K562 (cell line): ENCODE results near the gene RNASE2. TPM values are rescaled to one million over a fixed set of nuclear protein-coding genes. Genes with fewer than 3 reads are reported as not detected.

Source experiments
- ATAC-seq: fragments of 200-7000 bp; cut with Tn5 transposase; 3 replicates; pipeline ENCODE4 v1.9.1; 2020; ENCODE audit warnings: moderate library complexity
- BruUV-seq: library from RNA; stranded (reverse); fragments of 400-500 nt; replicated peaks from 2 replicates; lab custom pipeline; 2021; lab: Mats Ljungman, UMichigan
- CTCF ChIA-PET: fragments of 300-600 bp; formaldehyde crosslinking; extraction: SDS; loops from one replicate; lab custom pipeline; 2021; ENCODE audit warnings: low intra/inter-chr PET ratio; lab: Yijun Ruan, JAX
- POLR2A ChIA-PET: fragments of 300-600, 350-650 bp; sonication (Branson Sonifier 250); formaldehyde crosslinking; extraction: SDS; loops from one replicate; lab custom pipeline; 2021; ENCODE audit warnings: antibody characterized with exemption, inconsistent platforms; lab: Yijun Ruan, JAX
- DNase-seq, 4 experiments: peaks; one replicate each; pipeline versions ENCODE4 v3.0.0 to v3.0.0-alpha.2; 2011 to 2018; ENCODE audit warnings: low spot score in 3 of 4, mixed read lengths in 3 of 4; ENCODE audit errors: extremely low read depth in 1 of 4
- FAIRE-seq: peaks from 2 replicates; lab custom pipeline; 2011; peaks lifted over from hg19 to GRCh38; lab: Jason Lieb, UNC
- H2AFZ ChIP-seq: 2 replicates; pipeline ENCODE4 v1.6.0; 2011; ENCODE audit warnings: low read depth, low read length, control low read depth, inconsistent platforms
- H3K27ac ChIP-seq: fragments of 200-600 bp; 3 replicates; pipeline ENCODE4 v1.8.0; 2011; ENCODE audit warnings: low read depth, mild to moderate bottlenecking, control low read depth, inconsistent platforms, low read length, moderate library complexity, mixed read lengths; ENCODE audit errors: extremely low read depth
- H3K27me3 ChIP-seq, 2 experiments: fragments of 300-600 bp in 1 of 2; 2 replicates in 1 of 2; 3 replicates in 1 of 2; pipeline versions ENCODE4 v1.6.0 to v1.8.0; 2011; ENCODE audit warnings: inconsistent platforms in 2 of 2, low read length in 2 of 2, mild to moderate bottlenecking in 1 of 2, mixed read lengths in 1 of 2, moderate library complexity in 1 of 2; ENCODE audit not compliant: control insufficient read depth in 2 of 2, insufficient read depth in 2 of 2
- H3K36me3 ChIP-seq: fragments of 300-600 bp; 3 replicates; pipeline ENCODE4 v1.8.0; 2011; ENCODE audit warnings: mild to moderate bottlenecking, low read length, inconsistent platforms; ENCODE audit not compliant: control insufficient read depth, insufficient read depth
- H3K4me1 ChIP-seq, 2 experiments: fragments of 200-600 bp in 1 of 2; replicated peaks in 1 of 2; 2 replicates in 1 of 2; 3 replicates in 1 of 2; pipeline versions ENCODE4 v1.5.1 to v1.8.0; 2011; ENCODE audit warnings: inconsistent platforms in 2 of 2, low read length in 2 of 2, mild to moderate bottlenecking in 1 of 2, mixed read lengths in 1 of 2, moderate library complexity in 1 of 2; ENCODE audit not compliant: control insufficient read depth in 2 of 2, insufficient read depth in 2 of 2
- H3K4me2 ChIP-seq: 2 replicates; pipeline ENCODE4 v1.6.1; 2011; ENCODE audit warnings: low read length, control low read depth, inconsistent platforms, mixed read lengths; ENCODE audit not compliant: insufficient read depth
- H3K4me3 ChIP-seq: fragments of 200-600 bp; sonication (generic), shearing (Covaris generic); 2 replicates; pipeline ENCODE4 v1.5.1; 2016; ENCODE audit warnings: control low read depth, inconsistent platforms
- H3K79me2 ChIP-seq: fragments of 200-600 bp; 3 replicates; pipeline ENCODE4 v1.8.0; 2011; ENCODE audit warnings: low read length, inconsistent platforms; ENCODE audit not compliant: control insufficient read depth, insufficient read depth
- H3K9ac ChIP-seq, 2 experiments: 2 replicates each; pipeline versions ENCODE4 v1.6.0 to v1.6.1; 2011; ENCODE audit warnings: low read depth in 2 of 2, low read length in 2 of 2, control low read depth in 1 of 2, inconsistent platforms in 1 of 2, mild to moderate bottlenecking in 1 of 2, mixed read lengths in 1 of 2; ENCODE audit not compliant: insufficient read depth in 1 of 2
- H3K9me1 ChIP-seq: one replicate; pipeline ENCODE4 v1.6.0; 2011; ENCODE audit warnings: inconsistent platforms, mild to moderate bottlenecking, low read length, moderate library complexity; ENCODE audit not compliant: control insufficient read depth, insufficient read depth
- H3K9me3 ChIP-seq: replicated peaks from 2 replicates; pipeline ENCODE4 v1.5.1; 2011; ENCODE audit warnings: low read depth, low read length, inconsistent platforms; ENCODE audit not compliant: control insufficient read depth, insufficient read depth
- H4K20me1 ChIP-seq: replicated peaks from 2 replicates; pipeline ENCODE4 v1.6.1; 2011; ENCODE audit warnings: low read length, inconsistent platforms, mixed read lengths; ENCODE audit not compliant: control insufficient read depth, insufficient read depth
- NFE2L1 ChIP-seq: fragments of 450-650 bp; IDR thresholded peaks from 2 replicates; pipeline ENCODE4 v1.6.1; 2016; ENCODE audit warnings: missing genetic modification characterization, low read depth, mild to moderate bottlenecking, missing compliant biosample characterization, moderate library complexity, borderline replicate concordance
- NRF1 ChIP-seq, 2 experiments: fragments of 450-650 bp; IDR thresholded peaks in 1 of 2; conservative IDR thresholded peaks in 1 of 2; 2 replicates each; pipeline ENCODE4 v1.6.1; 2014; ENCODE audit warnings: mild to moderate bottlenecking in 2 of 2
- RUNX1 ChIP-seq: sonication (generic); IDR thresholded peaks from 2 replicates; pipeline ENCODE4 v1.6.1; 2016; ENCODE audit warnings: antibody characterized with exemption, low read depth
- SIRT6 ChIP-seq: IDR thresholded peaks from one replicate; pipeline ENCODE4 v1.6.1; 2012; ENCODE audit warnings: low read depth, mild to moderate bottlenecking, control low read depth, inconsistent platforms, low read length, moderate library complexity
- THRAP3 ChIP-seq: fragments of 450-650 bp; IDR thresholded peaks from 2 replicates; pipeline ENCODE4 v1.6.1; 2016; ENCODE audit warnings: mild to moderate bottlenecking, inconsistent platforms, borderline replicate concordance
- ZNF263 ChIP-seq: sonication (generic); formaldehyde crosslinking; IDR thresholded peaks from 2 replicates; pipeline ENCODE4 v1.8.0; 2022; ENCODE audit warnings: mild to moderate bottlenecking, missing genetic modification reagents, borderline replicate concordance
- ZNF717 ChIP-seq: fragments of 250-450 bp; sonication (Bioruptor Pico); IDR thresholded peaks from 2 replicates; pipeline ENCODE4 v1.5.0; 2021
- WGBS: fragments of 100-300 bp; shearing (Covaris generic); methylation state at CpG from one replicate; pipeline ENCODE4 v1.1.6; 2016; ENCODE audit warnings: low coverage, mixed read lengths; ENCODE audit not compliant: insufficient coverage; ENCODE audit errors: missing lambda C conversion rate; 5-methylcytosine and 5-hydroxymethylcytosine counted together
- in situ Hi-C: fragments of 300-500 bp; cut with MboI; formaldehyde crosslinking; loops from 4 replicates; pipeline ENCODE4 v1.15.0; 2018; ENCODE audit warnings: inconsistent platforms, mixed read lengths
- intact Hi-C: fragments of 100-400 bp; cut with micrococcal nuclease; formaldehyde crosslinking; loops from 2 replicates; pipeline ENCODE4 v1.14.2; 2022
- polyA plus RNA-seq, 8 experiments: library from polyadenylated mRNA; depleted of rRNA in 4 of 8; stranded (reverse) in 5 of 8; unstranded in 3 of 8; fragments of >200 nt; fragmentation: Nextera tagmentation in 2 of 8; fragmentation: Illumina TruSeq in 1 of 8; extraction: Ambion mirVana in 2 of 8; extraction: Trizol in 1 of 8; gene quantifications; 2 replicates each; pipeline versions ENCODE4 v1.2.1 to v1.2.3, GENCODE V29; 2011 to 2014; ENCODE audit warnings: inconsistent platforms in 1 of 8, missing spikeins in 1 of 8
- total RNA-seq, 7 experiments: library from RNA; depleted of rRNA in 6 of 7; stranded (reverse); fragments of >200 nt in 6 of 7; fragmentation: Illumina TruSeq in 2 of 7; extraction: Trizol in 2 of 7; gene quantifications; 2 replicates each; pipeline versions ENCODE4 v1.2.1 to v1.2.3, GENCODE V29; 2011 to 2021; ENCODE audit warnings: low replicate concordance in 1 of 7
- TF ChIP-seq, protein P1 (sequence below): fragments of 250-450 bp; sonication (Bioruptor Pico); IDR thresholded peaks from 2 replicates; pipeline ENCODE4 v1.8.0; 2022; ENCODE audit warnings: inconsistent platforms, mild to moderate bottlenecking, moderate library complexity, borderline replicate concordance
- TF ChIP-seq, protein P2 (sequence below): fragments of 250-450 bp; sonication (Bioruptor Pico); IDR thresholded peaks from 2 replicates; pipeline ENCODE4 v1.5.0; 2021; ENCODE audit warnings: mild to moderate bottlenecking, moderate library complexity
- TF ChIP-seq, protein P3 (sequence below), 2 experiments: fragments of 450-650 bp; IDR thresholded peaks; 2 replicates each; pipeline ENCODE4 v1.6.1; 2016

RNASE2 gene
- total and polyA plus RNA-seq, 9 of the 15 experiments (the other 6 are each of a cell fraction or from before 2014, with no cell fraction given), result not detected

DNA sequence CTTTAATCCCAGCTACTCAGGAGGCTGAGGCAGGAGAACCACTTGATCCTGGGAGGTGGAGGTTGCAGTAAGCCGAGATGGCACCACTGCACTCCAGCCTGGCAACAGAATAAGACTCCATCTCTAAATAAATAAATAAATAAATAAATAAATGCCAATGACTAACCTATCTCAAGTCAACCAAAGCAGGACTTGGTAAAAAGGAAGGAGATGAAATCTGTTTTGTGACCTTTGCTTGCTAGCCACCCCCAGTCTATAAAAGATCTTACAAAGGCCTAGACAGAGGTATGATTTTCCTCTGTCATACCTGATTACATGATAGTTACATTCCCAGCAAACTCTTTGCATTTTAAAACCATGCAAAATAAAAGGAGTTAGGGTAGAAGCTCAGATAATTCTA, 21.0 kb downstream of the RNASE2 start:
- no peaks in the 10 kb centered on the region for H4K20me1 ChIP-seq
- no peaks in the 10 kb centered on the region; a peak in 1 of 5 replicates for H3K27me3 ChIP-seq
- H3K27ac ChIP-seq, result no peak overlapping the region
- TF ChIP-seq ZNF717 (CRISPR knock-in tag) (no peak), ZNF263 (CRISPR knock-in tag) (no peak), RUNX1 (no peak)
- peaks cover 0 to 3% of the 10 kb centered on the region in 2 experiments; a peak in 3 of 5 replicates for H3K4me1 ChIP-seq
- no peak overlapping the region for H3K4me3 ChIP-seq
- ChIA-PET CTCF (no interaction called here), POLR2A (no interaction called here)
- no peak for FAIRE-seq
- H3K36me3 ChIP-seq, result no peaks in the 10 kb centered on the region
- no peak overlapping the region for H3K4me2 ChIP-seq
- H3K9me3 ChIP-seq, result no peaks in the 10 kb centered on the region
- intact Hi-C loops, result no loop called here
- no peaks in the 10 kb centered on the region for H3K9me1 ChIP-seq
- WGBS, result 25% methylated on average over 1 of the region's 1 CpG
- no peak for DNase-seq
- no peaks in the 10 kb centered on the region for H3K79me2 ChIP-seq
- in situ Hi-C loops, result no loop called here
- no peak for ATAC-seq
- H2AFZ ChIP-seq, result no peak overlapping the region
- H3K9ac ChIP-seq, result no peak overlapping the region
- BruUV-seq, result no TSS peak

DNA sequence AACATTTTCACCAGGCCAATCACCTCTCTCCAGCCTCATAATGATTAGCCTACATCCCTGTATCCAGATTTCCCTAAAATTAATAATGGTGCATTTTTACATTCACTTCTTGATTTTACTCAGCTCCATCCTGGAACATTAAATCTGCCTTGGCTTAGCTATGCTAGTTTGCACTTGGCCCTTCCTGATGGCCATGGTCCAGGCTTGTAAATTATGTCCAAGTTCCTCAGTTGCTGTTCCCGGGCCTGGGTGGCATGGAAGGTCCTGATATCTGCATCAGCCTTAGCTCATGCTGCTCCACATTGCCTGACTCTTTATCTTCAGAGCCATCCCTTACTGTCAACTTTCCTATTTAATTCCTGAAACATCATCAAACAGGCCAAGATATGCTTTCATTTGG, 23.4 kb downstream of the RNASE2 start:
- no peaks in the 10 kb centered on the region; a peak in 2 of 5 replicates for H3K4me1 ChIP-seq
- no peak for ATAC-seq
- H3K9ac ChIP-seq, result no peak overlapping the region
- CTCF ChIA-PET, result no interaction called here
- no TSS peak for BruUV-seq
- no peak for DNase-seq
- 10% methylated on average over 1 of the region's 1 CpG for WGBS
- in situ Hi-C loops (no loop called here), intact Hi-C loops (no loop called here)
- POLR2A ChIA-PET, result no interaction called here
- H4K20me1 ChIP-seq, result no peaks in the 10 kb centered on the region
- H3K36me3 ChIP-seq, result no peaks in the 10 kb centered on the region
- H3K9me1 ChIP-seq, result no peaks in the 10 kb centered on the region
- H2AFZ ChIP-seq, result no peak overlapping the region
- no peak overlapping the region for H3K27ac ChIP-seq
- H3K4me3 ChIP-seq, result no peak overlapping the region
- no peak for FAIRE-seq
- no peaks in the 10 kb centered on the region; a peak in 1 of 5 replicates for H3K27me3 ChIP-seq
- no peaks in the 10 kb centered on the region for H3K9me3 ChIP-seq
- H3K4me2 ChIP-seq, result no peak overlapping the region
- H3K79me2 ChIP-seq, result no peaks in the 10 kb centered on the region
- no peak for TF ChIP-seq NRF1 (conservative IDR thresholded peaks at IDR 0.05 in 1 of 2, IDR thresholded peaks at IDR 0.05 in 1 of 2)
- TF ChIP-seq, protein P1, sequence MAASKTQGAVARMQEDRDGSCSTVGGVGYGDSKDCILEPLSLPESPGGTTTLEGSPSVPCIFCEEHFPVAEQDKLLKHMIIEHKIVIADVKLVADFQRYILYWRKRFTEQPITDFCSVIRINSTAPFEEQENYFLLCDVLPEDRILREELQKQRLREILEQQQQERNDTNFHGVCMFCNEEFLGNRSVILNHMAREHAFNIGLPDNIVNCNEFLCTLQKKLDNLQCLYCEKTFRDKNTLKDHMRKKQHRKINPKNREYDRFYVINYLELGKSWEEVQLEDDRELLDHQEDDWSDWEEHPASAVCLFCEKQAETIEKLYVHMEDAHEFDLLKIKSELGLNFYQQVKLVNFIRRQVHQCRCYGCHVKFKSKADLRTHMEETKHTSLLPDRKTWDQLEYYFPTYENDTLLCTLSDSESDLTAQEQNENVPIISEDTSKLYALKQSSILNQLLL (CRISPR knock-in tag), result no peak
- TF ChIP-seq, protein P2, sequence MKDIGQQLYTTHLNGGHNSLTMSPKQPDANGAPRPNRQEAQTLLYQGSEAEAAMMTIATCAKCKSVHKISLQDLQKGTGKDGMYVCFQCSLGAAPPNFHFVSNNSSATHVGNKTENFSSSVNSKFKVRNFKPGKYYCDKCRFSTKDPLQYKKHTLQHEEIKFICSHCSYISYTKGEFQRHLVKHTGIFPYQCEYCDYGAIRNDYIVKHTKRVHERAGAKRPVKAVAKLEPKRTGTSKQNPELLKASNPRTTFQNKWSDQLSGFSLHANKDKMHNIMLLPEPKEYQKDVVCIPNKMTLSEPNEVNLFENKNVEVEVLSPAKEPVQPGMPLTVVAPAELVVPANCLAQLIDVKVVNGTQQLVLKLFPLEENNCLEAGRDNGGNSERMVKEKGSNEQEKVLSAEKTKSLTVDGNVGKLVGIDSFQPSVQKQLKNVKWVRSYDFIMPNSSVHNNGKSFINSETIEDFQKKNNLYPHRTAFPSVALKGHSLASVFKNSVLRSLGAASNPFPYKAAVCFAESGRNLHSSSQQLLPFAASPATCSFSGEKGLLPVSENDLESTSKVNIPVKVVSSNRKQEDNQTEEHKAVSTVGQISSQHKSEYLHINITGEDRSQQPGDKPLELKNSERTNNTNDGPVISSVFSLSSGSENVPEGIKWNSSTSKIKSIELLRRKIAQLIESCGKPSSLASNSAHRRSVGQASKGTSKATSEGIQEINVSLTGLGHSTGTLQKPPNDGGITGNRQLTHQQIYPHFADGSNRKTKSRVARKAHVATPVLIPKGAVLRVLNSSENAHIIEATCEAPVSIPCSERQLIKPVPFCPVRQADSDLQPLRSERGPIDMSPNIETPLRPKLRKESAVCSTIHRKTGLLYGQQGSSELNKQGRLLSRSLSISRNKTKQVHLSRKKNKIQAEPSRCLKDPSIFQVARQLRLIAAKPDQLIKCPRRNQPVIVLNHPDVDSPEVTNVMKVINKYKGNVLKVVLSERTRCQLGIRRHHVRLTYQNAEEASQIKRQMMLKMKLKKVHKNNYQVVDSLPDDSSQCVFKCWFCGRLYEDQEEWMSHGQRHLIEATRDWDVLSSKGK (CRISPR knock-in tag), result no peak
- TF ChIP-seq, protein P3, sequence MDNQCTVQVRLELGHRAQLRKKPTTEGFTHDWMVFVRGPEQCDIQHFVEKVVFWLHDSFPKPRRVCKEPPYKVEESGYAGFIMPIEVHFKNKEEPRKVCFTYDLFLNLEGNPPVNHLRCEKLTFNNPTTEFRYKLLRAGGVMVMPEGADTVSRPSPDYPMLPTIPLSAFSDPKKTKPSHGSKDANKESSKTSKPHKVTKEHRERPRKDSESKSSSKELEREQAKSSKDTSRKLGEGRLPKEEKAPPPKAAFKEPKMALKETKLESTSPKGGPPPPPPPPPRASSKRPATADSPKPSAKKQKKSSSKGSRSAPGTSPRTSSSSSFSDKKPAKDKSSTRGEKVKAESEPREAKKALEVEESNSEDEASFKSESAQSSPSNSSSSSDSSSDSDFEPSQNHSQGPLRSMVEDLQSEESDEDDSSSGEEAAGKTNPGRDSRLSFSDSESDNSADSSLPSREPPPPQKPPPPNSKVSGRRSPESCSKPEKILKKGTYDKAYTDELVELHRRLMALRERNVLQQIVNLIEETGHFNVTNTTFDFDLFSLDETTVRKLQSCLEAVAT (IDR thresholded peaks at IDR 0.05), result no peak
- no peak for TF ChIP-seq THRAP3
- TF ChIP-seq NFE2L1 (tag), result no peak
- TF ChIP-seq SIRT6, result no peak
